CD1c-positive myeloid dendritic cell (primary cell): ENCODE data around the gene EBLN2.
A peak's percentile ranks its signal among the peaks of the same experiment; 100 is the strongest.
"Not testable (repeated sequence)": the region's sequence is repeated elsewhere in the genome, so short reads cannot be mapped to it uniquely, and the experiment has no call there.

Source experiments
- DNase-seq: peaks from one replicate; pipeline ENCODE4 v3.0.0-alpha.2; 2016; ENCODE audit errors: extremely low spot score

EBLN2 gene

DNA sequence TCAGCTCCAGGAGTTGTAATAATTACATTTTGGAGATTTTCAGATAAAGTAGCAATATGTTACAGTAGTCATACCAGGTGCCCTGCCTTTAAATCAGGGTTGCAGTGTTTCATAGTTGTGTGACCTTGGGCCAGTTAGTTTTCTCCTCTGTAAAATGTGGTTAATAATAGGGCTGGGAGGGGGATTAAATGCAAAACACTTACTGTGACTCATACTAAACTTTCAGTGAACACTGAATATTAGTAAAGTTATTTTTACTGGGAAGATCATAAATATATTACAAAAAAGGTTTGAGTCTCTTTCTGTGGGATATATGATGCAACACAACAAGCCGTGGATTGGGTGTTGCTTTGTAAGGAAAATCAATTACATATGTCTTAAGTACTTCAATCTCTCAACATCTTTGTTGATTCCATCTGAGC, 1.1 kb upstream of the EBLN2 start:
- DNase-seq, result no peak

DNA sequence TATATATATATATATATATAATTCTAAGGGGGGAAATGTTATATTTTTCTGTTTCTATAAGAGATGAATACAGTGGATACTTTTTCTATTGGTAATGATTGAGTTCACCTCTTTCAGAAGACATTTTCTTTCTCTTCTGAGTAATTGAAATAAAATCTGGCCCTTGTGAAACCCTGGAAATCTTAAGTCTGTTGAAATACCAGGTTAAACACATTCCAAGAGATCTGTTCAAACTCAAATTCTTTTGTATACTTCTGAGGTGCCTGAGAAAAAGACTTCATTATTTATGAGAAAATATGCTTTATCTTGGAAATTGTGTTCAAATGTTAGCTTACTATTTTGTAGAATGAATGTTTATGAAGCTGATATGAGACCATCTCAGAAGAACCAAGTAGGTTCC, 4.8 kb downstream of the EBLN2 start:
- DNase-seq, result not testable (repeated sequence)

DNA sequence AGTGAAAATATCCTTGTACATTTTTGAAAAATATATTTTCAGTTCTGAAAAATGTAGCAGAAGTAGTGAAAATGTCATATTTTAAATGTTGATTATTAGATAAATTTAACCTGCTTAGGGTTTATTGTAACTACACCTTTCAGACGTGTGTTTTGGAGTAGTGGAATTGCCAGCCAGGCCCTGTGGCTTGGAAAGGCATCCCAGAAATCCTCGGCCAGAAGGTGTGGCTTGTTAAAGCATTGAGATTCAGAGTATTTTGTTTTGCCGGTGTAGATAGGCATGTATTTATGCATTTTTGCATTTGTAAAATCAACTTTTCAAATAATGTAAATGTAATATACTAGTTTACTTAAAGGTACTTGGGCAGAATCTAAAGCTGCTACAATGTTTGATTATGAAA, 7.0 kb downstream of the EBLN2 start:
- no peak for DNase-seq

DNA sequence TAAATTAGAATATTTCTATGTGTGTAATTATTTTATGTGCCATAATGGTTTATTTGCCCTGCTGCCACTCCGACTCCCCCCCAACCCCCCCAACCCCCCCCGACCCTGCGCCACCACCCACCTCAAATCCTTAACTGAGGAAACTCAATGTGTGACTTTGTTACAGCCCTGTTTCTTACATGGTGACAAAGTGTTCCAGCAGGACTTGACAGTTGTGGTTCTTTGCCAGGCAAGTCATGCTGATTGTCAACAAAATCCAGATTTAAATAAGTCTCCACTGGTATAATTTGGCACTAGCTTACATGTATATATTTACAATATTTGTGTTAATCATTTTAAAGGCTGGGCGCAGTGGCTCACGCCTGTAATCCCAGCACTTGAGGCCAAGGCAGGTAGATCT, 7.7 kb downstream of the EBLN2 start:
- DNase-seq, result no peak

DNA sequence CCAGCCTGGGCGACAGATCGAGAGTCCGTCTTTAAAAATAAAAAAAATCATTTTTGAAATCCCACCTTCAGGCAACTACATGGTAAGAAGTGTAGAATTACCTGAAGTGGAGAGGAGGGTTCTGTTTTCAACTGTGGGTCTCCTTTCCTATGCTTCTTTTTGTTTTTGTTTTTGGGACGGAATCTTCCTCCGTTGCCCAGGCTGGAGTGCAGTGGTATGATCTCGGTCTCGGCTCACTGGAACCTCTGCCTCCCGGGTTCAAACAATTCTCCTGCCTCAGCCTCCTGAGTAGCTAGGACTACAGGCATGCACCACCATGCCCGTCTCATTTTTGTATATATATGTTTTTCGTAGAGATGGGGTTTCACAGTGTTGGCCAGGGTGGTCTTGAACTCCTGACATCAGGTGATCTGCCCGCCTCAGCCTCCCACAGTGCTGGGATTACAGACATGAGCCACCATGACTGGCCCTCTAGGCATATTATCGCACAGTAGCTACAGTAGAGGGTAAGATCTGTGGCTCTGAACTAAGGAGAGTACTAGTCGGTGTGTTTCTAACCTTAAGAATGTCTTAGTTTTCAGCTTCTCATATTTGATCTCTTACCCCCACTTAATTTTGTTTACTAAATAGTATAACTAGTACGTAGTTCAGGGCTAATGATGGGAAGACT, 8.5 kb downstream of the EBLN2 start:
- DNase-seq, result no peak

DNA sequence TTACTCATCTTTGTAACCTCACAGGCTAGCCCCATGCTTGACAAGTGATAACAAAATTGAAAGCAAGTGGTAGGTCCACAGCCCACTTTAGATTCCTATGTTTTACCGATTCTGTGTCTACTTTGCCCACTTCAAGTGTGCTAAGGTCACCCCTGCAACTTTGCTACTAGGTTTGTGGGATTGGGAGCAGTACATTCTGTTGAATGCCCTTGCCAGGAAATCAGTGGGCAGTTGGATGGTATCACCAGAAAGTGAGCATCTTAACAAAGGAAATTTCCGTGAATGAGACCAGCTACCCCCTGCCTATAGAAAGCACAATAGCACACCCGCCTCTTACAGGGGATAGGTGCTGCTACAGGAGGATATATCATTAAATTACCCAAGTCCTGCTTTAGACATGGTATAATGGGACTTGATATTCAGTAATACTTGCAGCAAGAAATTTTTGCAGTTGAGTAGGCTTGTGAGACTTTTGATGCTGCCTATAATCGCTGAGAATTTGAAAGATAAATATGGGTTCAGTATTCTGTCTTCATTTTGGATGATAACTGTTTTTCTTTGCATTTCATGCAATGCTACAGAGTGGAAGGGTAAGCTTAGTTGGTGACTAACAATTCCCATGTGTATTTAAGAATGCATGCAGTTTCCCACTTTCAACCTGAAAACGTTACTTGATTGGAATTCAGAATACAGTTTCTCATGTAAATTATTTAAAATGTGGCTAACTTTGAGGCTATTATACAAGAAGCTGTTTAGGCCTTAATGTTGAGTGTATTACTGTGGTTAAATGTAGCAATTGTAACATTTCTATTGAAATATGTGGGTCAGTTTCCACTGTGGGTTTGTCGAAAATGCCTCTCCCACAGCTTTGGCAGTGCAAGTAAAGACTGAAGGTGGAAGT, 9.5 kb downstream of the EBLN2 start:
- DNase-seq, result no peak

DNA sequence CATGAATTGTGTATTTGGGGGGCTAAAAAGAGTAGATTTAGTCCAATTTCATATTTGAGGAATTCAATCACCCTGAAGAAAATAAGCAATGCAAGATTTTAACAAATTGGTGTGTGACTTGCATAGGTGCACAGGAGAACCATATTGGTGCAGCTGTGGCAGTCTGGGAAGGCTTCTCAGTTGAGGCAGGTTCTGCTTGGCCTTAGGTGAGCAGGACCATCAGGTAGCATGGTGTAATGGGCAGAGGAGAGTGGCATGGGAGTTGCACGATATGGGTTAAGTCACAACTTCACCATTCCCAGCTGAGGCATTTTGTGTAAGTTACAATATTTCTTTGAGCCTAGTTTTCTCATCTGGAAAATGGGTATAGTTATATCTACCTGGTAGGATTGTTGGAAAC, 10.5 kb downstream of the EBLN2 start:
- no peak for DNase-seq

DNA sequence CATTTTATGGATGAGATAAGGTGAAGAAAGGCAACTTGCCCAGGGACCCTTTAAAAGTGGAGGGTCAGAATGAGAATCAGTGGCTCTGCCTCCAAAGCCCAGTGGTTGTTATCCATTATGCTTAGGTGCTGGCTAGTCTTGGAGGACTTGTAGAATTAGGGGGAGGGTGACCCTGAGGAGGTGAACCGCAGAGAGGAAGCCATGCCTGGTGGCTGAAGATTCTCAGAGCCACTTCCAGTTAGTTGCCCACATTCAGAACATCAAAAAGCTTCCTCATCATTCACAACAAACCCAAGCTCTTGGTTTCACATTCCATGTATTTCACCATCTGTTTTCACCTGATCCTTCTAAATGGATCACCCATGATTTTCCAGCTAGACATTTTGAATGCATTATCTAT, 11.2 kb downstream of the EBLN2 start:
- DNase-seq, result no peak

DNA sequence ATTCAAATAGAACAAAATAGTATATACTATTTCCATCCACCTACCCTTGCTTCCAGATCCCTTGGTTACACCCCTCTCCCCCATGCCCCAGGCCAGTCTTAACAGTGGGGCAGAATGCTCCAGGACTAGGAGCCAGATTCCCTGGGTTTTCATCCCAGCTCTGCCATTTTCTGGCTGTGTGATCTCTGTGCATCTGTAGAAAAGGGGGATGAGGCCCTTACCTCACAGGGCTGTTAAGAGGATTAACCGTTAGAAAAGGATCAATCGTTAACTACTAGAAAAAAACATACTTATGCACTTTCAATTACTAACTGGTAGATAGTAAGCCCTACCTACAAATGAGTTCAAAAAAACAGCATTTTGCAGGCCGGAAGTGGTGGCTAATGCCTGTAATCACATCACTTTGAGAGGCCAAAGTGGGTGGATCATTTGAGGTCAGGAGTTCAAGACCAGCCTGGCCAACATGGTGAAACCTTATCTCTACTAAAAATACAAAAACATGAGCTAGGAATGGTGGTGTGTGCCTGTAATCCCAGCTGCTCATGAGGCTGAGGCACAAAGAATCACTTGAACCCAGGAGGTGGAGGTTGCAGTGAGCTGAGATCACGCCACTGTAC, 11.7 kb downstream of the EBLN2 start:
- DNase-seq, result no peak

DNA sequence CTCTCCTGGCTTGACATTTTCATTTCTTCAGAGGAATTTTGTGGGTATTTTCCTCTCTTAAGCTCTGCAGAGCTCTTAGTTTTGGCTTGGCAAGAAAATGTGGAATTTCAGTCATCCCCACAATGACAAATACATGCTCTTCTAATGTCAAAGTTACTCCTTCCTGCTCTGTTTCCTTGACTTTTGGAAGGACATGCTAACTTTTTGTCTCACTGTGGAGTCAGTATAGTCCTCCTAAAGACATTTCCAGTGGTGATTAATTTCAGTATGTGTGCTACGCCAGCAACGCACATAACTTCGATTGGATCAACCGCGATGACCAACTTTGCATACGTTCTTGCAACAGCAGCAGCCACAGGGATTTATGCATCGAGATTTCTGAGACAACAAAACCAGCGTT, 13.3 kb downstream of the EBLN2 start:
- DNase-seq, result no peak

DNA sequence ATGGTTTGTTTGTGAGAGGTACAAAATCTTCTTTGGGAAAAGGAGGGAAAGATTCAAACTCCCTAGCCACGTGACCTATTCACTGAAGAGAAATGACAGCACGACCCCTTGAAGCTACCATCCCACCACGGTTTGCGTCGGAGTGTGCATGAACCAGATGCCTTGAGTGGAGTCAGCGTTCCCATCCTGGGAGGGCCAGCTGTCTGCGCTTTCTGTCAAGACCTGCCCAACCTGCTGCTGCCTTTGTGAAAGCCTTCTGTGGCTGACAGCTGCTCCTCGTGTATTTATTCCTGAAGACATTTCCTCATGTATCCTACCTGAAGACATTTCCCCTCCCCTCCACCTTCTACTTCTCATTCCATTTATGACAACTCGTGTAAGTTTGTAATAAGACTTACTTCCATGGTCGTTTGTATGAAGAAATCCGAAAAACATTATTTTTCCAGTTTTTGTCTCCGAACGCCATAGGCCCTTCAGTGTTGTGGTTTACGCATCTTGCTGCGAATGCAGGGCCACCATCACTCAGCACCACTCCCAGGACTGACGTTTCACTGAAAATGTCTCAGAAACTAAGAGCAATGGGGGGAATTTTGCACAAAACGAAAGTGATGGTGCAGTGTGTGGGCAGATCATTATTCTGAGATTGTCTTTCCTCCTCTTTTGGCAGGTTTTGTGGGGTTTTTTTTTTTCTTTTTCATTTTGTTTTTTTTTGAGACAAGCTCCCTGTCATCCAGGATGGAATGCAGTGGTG, 18.9 kb downstream of the EBLN2 start:
- DNase-seq, result no peak

DNA sequence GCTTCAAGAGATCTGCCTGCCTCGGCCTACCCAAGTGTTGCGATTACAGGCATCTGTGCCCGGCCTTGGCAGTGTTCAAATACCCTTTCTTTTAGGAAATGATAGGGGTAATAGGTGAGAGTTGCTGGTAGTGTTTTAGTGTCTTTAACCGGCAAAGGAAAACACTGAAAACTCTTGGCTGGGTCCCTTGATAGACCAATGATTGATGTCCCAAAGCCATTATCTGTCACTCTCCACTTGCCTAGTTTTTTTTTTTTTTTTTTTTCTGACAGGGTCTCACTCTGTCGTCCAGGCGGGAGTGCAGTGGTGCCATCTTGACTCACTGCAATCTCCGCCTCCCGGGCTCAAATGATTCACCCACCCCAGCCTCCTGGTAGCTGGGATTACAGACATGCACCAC, 19.7 kb downstream of the EBLN2 start:
- DNase-seq, result no peak

DNA sequence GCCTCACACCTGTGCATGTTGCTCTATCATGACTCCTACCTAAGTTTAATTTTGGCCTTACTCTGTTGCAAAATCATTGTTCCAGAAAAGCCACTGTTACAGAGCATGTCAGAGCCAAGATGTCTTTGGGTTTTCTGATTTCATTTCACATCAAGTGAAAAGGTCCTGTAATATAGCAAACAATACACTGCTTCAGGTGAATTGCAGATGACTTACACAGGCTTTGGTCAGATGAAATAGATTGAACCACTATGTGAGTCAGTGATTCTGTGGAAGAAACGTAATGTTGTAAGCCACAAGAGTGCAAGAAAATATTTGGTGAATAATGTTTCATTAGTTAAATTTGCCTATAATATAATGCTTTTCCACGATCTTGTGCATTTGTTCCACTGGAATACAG, 22.7 kb downstream of the EBLN2 start:
- DNase-seq, result no peak

DNA sequence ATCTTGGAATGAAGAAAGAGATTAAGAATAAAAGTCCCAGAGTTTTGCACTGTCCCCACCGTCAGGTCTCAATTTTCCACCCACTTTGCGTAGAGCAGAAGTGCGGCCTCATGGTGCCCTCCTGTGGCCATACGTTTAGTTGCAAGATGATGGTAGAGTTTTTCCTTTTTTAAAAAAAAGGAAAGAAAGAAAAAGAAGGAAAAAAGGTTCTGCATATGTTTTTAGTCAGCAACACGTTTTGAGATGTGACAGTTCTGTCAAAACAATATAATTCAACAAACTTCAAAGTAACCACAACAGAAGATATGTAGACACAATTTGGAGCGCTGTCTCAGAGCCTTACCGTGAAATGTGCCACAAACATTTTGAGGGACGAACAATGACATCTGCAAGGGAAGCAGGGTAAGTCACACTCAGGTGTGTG, 24.6 kb downstream of the EBLN2 start:
- DNase-seq, result peak; percentile 59

DNA sequence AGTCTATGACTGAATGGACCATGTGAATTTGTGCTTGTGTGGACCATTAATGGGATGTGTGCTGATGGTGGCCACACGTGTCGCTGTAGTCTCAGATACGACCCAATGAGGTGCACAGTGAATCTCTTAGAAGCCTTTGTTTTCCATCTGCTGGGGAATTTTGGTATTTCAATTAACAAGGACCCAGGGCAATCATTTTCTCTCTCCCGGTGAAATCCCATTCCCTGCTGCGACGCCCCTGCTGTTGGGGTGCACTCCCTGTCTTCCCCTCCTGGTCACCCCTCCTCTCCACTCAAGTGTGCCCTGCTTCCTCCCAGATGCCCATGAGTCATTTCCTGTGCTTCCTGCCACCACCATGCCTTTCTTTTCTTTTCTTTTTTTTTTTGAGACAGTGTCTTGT, 32.7 kb downstream of the EBLN2 start:
- DNase-seq, result peak; percentile 9

DNA sequence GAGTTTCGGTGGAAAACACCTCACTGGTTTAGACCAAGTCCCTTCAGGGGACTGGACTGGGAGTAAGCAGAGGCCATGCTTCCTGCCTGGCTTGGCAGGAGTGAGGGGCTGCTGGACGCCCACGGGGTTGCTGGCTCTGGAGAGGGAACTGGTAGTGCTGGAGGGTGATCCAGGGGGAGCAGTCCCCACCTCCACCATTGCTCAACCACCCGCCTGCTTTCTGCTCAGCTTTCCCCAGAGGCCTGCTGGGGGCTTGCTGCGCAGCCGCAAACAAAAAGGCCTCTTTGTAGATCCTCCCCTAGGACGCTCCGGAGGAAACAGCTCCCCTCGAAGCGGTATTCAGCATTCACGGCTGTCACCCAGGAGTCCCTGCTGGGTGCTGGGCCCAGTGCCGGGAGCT, 33.5 kb downstream of the EBLN2 start:
- DNase-seq, result no peak

DNA sequence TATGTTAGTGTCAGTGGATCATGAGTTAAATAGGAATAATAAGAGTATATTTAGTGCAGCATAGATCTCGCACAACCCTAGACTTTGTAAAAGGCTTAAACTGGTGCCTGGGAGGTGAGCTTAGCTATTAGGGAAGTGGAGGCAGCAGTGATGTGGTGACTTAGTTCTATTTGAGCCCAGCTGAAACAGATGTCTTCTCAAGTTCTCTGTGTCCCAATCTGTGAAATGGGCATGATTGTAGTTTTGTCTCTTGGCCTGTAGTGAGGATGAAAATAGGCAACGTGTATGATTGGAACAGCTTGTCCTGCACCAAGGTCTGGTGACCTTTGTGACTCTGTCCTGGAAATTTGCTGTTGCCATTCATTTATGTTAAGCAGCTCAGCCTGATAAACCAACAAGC, 34.7 kb downstream of the EBLN2 start:
- no peak for DNase-seq

DNA sequence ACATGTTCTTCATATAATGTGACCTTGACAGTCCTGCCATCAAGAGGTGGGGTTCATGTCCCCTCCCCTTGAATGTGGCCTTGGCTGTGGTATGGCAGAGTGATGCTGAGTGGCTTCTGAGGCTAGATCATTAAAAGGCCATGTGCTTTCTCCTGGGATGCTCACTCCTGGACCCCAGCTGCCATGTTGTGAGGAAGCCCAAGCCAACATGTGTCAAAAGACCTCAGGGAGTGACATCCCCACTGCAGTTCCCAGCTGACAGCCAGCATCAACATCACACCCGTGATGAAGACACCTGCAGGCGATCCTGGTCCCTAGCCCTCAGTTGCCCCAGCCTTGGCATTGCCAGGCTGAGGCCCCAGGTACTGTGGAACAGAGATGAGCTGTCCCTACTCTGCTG, 36.6 kb downstream of the EBLN2 start:
- no peak for DNase-seq

DNA sequence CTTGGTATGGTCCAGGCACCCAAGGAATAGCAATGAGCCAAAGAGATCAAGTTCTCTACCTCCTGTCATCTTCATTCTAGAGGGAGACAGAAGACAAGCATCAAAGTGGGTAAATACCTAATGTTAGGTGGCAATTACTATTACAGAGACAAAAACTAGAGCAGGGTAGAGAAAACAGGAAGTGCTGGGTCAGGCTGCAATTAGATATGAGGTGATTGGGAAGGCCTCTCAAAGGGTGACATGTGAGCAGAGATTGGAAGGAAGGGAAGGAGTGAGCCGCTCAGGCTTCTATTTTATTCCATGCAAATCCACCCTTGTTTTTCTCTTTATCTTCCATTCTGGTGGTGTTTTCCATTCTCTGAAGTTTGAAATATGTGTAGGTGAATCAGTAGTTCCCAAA, 37.4 kb downstream of the EBLN2 start:
- no peak for DNase-seq

DNA sequence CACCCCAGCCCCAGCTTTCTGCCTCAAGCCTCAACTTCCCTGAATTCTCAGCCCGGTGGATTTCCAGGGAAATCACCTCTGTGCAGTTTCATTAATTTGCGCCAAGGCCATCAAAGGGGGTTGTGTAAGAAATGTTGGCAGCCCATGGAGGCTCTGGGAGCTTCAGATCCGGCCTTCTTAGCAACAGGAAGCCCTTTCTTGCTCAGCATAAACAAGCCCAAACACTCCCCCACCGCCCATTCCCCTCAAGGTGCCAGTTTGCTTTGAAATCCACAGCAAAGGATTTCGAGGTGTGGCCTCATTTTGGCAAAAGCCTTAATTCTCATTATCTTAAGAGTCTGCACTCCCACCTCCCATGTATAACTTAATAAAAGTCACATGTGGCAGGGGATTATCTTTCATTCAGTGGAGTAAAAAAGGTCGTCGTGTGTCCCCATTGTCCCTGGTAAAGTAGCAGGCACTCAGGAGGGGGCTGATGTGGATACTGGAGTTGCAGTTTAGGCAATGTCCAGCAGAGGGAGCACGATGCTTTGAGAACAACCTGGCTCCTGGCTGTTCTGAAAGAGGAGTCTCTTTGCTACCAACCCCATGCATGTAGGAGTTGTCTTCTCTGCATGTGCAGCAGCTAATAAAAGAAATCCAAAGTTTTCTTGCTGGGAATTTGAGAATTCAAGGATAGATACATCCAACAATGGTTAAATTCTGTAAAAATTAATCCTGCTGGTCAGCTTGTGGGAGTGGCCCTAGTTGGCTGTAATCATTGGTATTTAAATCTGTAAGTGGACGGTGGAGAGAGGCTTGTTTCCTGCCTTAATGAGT, 39.5 kb downstream of the EBLN2 start:
- DNase-seq, result peak; percentile 75

DNA sequence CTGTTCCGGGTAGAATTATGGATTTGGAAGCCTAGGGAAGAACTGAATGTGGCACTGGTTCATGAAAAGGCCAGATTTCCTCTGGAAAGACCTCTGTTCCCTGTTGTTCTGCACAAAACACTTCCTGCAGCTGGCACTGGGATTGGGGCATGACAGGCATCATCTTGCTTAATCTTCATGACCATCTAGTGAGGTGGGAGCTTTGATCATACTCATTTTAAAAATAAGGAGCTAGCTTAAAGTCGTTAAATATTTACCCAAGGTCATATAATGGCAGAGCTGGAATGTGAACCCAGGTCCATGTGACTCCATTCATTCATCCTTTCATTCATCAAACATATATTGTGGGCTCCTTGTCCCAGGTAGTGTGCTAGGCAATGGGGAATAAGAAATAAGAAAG, 40.4 kb downstream of the EBLN2 start:
- no peak for DNase-seq
